ENCODE measurements around the gene ZNF44.

ZNF44 gene

DNA sequence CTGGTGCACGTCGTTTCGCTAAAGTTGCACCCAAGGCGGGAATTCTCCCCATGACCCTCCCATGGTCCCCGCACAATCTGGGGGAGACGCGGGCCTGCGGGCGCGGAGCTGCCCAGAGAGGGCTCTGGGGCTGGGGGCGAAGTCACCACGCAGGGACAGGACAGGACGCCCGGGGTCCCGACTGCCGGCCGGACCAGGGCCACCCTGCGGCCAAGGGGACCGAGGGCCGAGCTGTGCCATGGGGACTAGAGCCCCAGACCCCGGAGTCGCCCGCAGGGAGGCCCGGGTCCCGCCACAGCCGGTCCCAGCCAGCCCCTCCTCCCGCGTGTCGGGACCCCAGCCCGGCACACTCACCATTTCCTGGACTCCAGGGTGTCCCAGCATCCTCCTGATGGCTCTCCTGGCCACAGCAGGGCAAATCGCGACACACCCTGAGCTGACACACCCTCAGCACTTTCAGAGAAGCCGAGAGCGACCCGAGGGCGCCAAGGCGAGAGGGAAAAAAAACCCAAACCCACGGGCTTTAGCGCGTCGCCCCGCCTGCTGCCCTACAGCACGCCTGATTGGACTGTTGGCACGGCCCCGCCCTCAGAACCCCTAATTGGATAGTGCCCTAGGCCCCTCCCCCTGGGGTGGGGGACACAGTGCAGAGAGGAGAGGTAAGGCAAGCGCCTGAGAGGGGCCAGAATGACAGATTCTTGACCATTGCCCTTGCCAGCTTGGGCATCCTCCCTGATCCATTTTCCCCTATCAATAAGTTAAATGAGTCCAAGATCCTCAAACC, 28.6 kb downstream of the ZNF44 start:
- no peak for DNase-seq (ENCODE audit: low read depth)
- H3K4me3 ChIP-seq (ENCODE audit: low read depth, low read length): no peak overlapping the region

- no peak overlapping the region for H3K4me3 ChIP-seq (ENCODE audit: low read depth, low read length)
- DNase-seq (ENCODE audit: low read depth): no peak
These were observed 33.1 kb downstream of the ZNF44 start for GRCh38 chr19:12261554-12261953.

DNA sequence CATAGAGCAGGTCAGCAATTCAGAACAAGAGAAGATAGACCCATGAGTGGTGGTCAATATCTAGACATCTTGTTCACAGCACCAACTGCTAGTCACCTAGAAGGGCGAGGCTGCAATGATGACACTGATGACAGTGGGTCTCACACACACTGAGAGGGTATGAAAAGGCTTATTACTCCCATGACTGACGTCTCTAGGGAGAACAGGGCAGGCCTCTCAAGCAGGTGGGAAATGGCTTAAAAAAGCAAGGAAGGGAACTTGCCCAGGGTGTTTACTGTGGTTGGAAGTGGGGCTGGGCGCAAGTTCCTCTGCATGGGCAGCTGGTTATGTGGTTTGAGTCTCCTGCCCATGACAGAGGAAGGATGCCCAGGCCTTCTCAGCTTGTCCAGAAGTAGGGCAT, 33.8 kb downstream of the ZNF44 start:
- no peak overlapping the region for H3K4me3 ChIP-seq (ENCODE audit: low read depth, low read length)
- no peak for DNase-seq (ENCODE audit: low read depth)

DNA sequence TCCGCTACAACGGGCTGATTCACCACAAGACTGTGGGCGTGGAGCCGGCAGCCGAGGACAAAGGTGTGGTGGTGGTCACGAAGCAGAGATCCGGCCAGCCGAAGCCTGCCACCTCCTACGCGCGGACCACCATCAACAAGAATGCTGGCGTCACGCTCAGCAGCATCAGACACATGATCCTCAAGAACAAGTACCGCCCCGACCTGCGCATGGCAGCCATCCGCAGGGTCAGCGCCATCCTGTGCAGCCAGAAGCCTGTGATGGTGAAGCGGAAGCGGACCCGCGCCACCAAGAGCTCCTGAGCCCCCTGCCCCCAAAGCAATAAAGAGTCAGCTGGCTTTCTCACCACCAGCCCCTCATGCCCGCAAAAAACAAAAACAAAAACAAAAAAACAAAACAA, 34.4 kb downstream of the ZNF44 start:
- no peak for DNase-seq (ENCODE audit: low read depth)

DNA sequence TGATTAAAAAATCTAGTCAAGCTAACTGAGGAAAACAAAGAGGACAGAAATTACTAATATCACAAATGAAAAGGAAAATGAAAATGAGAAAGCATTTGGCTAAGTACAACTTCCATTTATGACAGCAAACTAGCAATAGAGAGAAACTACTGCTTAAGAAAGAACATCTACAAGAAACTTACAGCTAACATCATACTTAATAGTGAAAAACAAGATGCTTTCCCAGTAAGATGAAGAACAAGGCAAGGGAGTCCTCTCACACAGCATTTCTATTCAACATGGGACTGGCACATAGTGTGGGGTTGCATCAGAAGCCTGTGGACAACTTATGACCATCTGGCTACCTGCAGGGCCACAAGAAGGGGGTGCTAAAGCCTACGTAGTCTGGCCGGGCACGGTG, 39.3 kb downstream of the ZNF44 start:
- H3K4me3 ChIP-seq (ENCODE audit: low read depth, low read length): no peak overlapping the region

More for the DNA sequence above, 34.4 kb downstream of the ZNF44 start:
- no peak overlapping the region for H3K4me3 ChIP-seq (ENCODE audit: low read depth, low read length)

DNA sequence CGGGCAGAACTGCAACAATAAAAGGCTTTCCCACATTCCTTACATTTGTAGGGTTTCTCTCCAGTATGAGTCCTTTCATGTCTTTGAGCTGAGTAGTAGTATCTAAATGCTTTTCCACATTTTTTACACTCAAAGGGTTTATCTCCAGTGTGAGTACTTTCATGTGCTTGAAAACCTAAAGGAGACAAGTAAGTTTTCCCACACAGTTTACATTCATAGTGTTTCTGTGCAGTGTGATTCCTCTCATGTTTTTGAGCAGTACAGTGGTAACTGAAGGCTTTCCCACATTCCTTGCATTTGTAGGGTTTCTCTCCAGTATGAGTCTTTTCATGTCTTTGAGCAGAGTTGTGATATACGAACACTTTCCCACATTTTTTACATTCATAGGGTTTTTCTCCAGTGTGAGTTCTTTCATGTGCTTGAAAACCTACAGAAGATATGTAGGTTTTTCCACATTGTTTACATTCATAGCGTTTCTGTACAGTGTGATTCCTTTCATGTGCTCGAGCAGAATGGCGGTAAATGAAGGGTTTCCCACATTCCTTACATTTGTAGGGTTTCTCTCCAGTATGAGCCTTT, 47.0 kb downstream of the ZNF44 start:
- no peak overlapping the region for H3K4me3 ChIP-seq (ENCODE audit: low read depth, low read length)
- DNase-seq (ENCODE audit: low read depth): no peak

More for the DNA sequence above, 39.3 kb downstream of the ZNF44 start:
- no peak for DNase-seq (ENCODE audit: low read depth)

GRCh38 chr19:12244370-12244769, 50.3 kb downstream of the ZNF44 start:
- no peak for DNase-seq (ENCODE audit: low read depth)

DNA sequence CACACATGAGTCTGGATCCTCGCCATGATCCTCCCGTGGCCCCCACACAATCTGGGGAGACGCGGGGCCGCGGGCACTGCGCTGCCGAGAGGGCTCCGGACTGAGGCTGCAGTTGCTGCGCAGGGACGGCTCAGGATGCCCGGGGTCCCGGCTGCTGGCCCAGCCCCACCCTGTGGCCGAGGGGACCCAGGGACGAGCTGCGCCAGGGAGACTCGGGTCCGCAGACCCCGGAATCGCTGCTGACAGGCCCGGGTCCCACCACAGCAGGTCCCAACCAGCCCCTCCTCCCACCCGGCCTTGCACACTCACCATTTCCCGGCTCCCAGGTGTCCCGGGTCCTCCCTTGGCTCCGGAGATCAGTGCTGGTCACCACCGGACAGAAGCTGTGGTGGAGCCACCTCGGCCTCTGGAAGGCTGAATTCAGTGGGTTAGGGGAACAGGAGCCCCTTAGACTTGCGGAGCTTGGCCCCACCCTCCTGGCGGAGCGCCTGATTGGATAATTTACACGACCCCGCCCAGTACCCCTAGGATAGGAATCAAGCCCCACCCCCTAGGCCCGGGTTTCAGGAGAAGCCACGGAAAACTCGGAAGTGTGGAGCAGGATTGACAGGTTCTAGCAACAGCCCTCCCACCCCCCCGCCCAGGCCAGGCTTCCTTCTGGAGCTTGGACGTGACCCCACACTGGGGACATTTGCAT, 57.4 kb downstream of the ZNF44 start:
- DNase-seq (ENCODE audit: low read depth): no peak
- H3K4me3 ChIP-seq (ENCODE audit: low read depth, low read length): no peak overlapping the region

More at GRCh38 chr19:12244370-12244769, 50.3 kb downstream of the ZNF44 start:
- H3K4me3 ChIP-seq (ENCODE audit: low read depth, low read length): no peak overlapping the region

- H3K4me3 ChIP-seq (ENCODE audit: low read depth, low read length): no peak overlapping the region
These were observed 61.7 kb downstream of the ZNF44 start for GRCh38 chr19:12232961-12233360.

DNA sequence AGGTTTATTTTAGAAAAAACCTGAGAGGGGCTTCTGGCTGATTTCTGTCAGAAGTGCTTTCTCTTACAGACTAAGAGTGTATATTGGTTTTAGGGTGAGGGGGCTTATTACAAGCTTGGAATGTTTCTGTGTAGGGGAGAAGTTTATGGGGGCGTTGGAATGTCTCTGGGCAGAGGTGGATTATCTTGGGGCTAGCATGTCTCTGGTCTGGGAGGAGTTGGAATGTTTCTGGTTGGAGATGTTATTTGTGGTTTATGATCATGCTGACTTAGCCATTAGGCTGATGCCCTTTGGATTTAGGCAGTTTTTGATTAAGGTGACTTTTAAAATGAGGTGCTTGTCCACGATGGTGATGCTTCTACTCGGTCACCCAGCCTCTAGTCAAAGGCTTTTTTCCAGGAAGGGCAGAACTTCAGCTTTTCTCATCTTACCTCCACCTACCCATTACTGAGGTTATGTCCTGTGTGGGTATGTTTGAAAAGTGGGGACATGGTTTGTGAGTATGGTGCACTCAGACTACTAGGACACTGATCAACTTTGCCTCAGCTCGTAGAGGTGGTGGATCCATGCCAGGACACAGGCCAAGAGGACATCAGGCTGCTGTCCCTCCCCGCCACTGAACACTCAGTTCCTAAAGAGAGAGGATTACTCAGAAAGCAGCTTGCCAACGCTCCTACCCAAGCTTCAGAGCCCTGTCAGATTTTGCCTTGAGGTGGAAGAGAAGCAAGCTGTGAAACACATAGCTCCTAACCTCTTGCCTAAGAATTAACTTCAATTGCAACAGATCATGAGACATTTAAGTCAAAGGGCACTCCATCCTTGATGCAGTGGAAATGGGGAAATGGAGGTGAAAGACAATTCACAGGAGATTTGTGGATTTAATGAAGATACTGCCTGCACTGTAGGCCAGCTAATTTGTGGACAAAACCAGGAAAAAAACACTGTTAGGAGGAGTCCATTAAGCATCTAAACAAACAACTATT, 63.6 kb downstream of the ZNF44 start:
- no peak overlapping the region for H3K4me3 ChIP-seq (ENCODE audit: low read depth, low read length)
- DNase-seq (ENCODE audit: low read depth): no peak

More at GRCh38 chr19:12232961-12233360, 61.7 kb downstream of the ZNF44 start:
- DNase-seq (ENCODE audit: low read depth): no peak

DNA sequence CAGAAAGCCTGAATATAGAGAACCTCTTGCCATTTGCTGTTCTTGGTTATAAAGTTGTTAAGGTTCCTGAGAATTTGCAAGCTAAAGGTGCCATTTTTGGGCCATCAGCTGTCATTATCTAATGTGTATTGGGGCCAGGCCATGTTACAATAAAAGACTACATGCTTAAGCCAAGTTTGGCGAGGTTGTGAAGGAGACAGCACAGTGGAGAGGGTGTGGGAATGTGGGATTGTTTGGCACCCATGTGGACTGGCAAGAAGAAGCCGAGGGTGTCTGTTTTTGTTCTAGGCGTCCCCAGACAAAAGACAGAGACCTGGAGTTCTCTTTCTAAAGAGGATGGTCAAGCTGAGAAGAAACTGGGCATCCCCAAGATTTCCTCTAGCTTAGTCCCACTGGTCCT, 64.7 kb downstream of the ZNF44 start:
- DNase-seq (ENCODE audit: low read depth): no peak
- no peak overlapping the region for H3K4me3 ChIP-seq (ENCODE audit: low read depth, low read length)

DNA sequence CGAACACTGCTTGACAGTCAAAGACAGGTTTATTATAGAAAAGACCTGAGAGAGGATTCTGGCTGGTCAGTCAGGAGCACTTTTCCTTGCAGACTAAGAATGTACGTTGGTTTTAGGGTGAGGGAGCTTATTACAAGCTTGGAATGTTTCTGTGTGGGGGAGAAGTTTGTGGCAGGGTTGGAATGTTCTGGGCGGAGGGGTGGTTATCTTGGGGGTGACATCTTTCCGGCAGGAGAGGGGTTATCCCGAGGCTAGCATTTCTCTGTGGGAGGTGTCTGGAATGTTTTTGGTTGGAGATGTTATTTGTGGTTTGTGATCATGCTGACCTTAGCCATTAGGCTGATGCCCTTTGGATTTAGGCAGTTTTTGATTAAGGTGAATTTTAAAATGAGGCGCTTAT, 70.0 kb downstream of the ZNF44 start:
- no peak overlapping the region for H3K4me3 ChIP-seq (ENCODE audit: low read depth, low read length)
- DNase-seq (ENCODE audit: low read depth): no peak

- DNase-seq (ENCODE audit: low read depth): no peak
- H3K4me3 ChIP-seq (ENCODE audit: low read depth, low read length): no peak overlapping the region
These were observed 71.6 kb downstream of the ZNF44 start for GRCh38 chr19:12222980-12223630.

Data from skeletal muscle cell (primary cell).